ENCODE data around the gene SURF6. TPM values are rescaled to one million over a fixed set of nuclear protein-coding genes. Genes with fewer than 3 reads are reported as not detected.

Gene SURF6
- total RNA-seq, 1 experiment from 2014 or later = 56.3 TPM

DNA sequence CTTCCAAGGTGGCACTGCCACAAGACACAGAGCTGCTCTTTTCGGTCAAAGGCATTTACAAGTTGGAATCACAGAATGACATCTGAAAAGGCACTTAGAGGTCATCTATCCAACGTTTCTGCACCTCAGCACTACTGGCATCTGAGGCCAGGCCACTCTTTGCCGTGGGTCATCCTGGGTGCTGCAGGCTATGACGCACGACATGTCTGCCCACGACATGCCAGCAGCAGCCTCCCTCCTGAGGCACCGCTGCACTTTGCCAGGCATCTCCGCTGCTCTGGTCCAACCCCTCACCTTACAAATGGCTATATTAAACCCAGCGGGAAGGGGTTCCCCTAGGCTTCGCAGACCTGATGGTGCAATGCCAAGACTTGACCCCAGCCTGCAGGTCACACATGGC lies 31.8 kb upstream of the SURF6 start:
- no peaks in the 10 kb centered on the region for H4K20me1 ChIP-seq (ENCODE audit: control insufficient read depth, insufficient read depth, insufficient read length)
- H3K27me3 Mint-ChIP-seq (ENCODE audit: low read depth) = no peaks in the 10 kb centered on the region

More for the DNA sequence above, 31.8 kb upstream of the SURF6 start:
- Histone ChIP-seq H2BK20ac (ENCODE audit: low read depth, low read length, poor library complexity, severe bottlenecking) (no peak overlapping the region), H3K79me1 (ENCODE audit: insufficient read depth, low read depth, low read length, poor library complexity, severe bottlenecking) (peaks cover 30% of the 10 kb centered on the region), H3K27ac (ENCODE audit: insufficient read length, low read depth, low read length) (no peak overlapping the region), H3K23ac (ENCODE audit: insufficient read length, low read depth, low read length) (no peak overlapping the region), H3K14ac (ENCODE audit: insufficient read depth, low read length) (no peak overlapping the region; the same call in 1 of the 2 replicates), H2BK120ac (ENCODE audit: low read depth, low read length, poor library complexity, severe bottlenecking) (no peak overlapping the region), H2BK15ac (ENCODE audit: low read depth, low read length) (peak overlapping the region; percentile 16; the same call in 1 of the 2 replicates), H3K4me2 (ENCODE audit: insufficient read depth, insufficient read length, low read length) (no peak overlapping the region), H3K18ac (ENCODE audit: insufficient read length, low read depth, low read length) (no peak overlapping the region), H3K9ac (ENCODE audit: extremely low read depth, insufficient read length, low read length) (no peak overlapping the region), H2BK5ac (ENCODE audit: insufficient read length, low read length) (no peak overlapping the region), H3K27me3 (ENCODE audit: insufficient read depth, low read length) (no peaks in the 10 kb centered on the region), H3K4me1 (ENCODE audit: insufficient read depth, low read length) (no peaks in the 10 kb centered on the region), H2AK5ac (ENCODE audit: insufficient read length, low read length) (no peak overlapping the region), H2BK12ac (ENCODE audit: insufficient read length, low read depth, low read length) (no peak overlapping the region), H3K23me2 (ENCODE audit: insufficient read length, low read depth, low read length, poor library complexity, severe bottlenecking) (no peaks in the 10 kb centered on the region), H4K8ac (replicated peaks; ENCODE audit: insufficient read length, low read depth, low read length) (no peak overlapping the region), H3K9me3 (ENCODE audit: control insufficient read depth, low read depth, low read length) (no peaks in the 10 kb centered on the region), H4K91ac (ENCODE audit: insufficient read length, low read depth, low read length) (no peak overlapping the region), H2AFZ (ENCODE audit: low read length) (no peak overlapping the region), H3T11ph (ENCODE audit: low read length) (no peak overlapping the region), H3K79me2 (ENCODE audit: insufficient read depth, low read length) (peaks cover 46% of the 10 kb centered on the region; the same call in 1 of the 2 replicates), H3K56ac (ENCODE audit: insufficient read length, low read depth, low read length) (no peak overlapping the region), H3K4ac (ENCODE audit: low read depth, low read length) (no peak overlapping the region), H4K5ac (ENCODE audit: insufficient read length, low read depth, low read length) (no peak overlapping the region)
- Mint-ChIP-seq H3K4me1 (peaks cover 0 to 6% of the 10 kb centered on the region in 2 experiments; a peak in 2 of 4 replicates), H3K4me3 (no peak overlapping the region), H3K36me3 (ENCODE audit: insufficient read depth in 1 of 3, low read depth in 3 of 3) (peaks cover 33 to 87% (median 75%) of the 10 kb centered on the region in 3 experiments; a peak in 6 of 7 replicates), H3K9me3 (no peaks in the 10 kb centered on the region), H3K27ac (no peak overlapping the region)
- no peak for DNase-seq
- TF ChIP-seq, protein P1, sequence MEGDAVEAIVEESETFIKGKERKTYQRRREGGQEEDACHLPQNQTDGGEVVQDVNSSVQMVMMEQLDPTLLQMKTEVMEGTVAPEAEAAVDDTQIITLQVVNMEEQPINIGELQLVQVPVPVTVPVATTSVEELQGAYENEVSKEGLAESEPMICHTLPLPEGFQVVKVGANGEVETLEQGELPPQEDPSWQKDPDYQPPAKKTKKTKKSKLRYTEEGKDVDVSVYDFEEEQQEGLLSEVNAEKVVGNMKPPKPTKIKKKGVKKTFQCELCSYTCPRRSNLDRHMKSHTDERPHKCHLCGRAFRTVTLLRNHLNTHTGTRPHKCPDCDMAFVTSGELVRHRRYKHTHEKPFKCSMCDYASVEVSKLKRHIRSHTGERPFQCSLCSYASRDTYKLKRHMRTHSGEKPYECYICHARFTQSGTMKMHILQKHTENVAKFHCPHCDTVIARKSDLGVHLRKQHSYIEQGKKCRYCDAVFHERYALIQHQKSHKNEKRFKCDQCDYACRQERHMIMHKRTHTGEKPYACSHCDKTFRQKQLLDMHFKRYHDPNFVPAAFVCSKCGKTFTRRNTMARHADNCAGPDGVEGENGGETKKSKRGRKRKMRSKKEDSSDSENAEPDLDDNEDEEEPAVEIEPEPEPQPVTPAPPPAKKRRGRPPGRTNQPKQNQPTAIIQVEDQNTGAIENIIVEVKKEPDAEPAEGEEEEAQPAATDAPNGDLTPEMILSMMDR (conservative IDR thresholded peaks at IDR 0.05) = no peak
- WGBS (ENCODE audit: extremely low coverage, insufficient read length, low lambda C conversion rate) = no CpG with 5 or more reads among the region's 10 CpGs

Measured in H9 (cell line).